Measurements from ENCODE around the gene ZNF362.

ZNF362 gene

GRCh38 chr1:33248244-33248643 lies 8.0 kb upstream of the ZNF362 start:
- H3K4me1 ChIP-seq (ENCODE audit: control insufficient read depth, low read length) = no peaks in the 10 kb centered on the region
- H3K4me2 ChIP-seq (ENCODE audit: low read length) = no peak overlapping the region
- no peak overlapping the region for H3K27ac ChIP-seq (ENCODE audit: low read depth, low read length)
- H3K4me3 ChIP-seq (ENCODE audit: low read length) = no peak overlapping the region
- peaks cover 18% of the 10 kb centered on the region; the same call in 1 of the 2 replicates for H3K27me3 ChIP-seq (ENCODE audit: control insufficient read depth, low read length)
- H3F3A ChIP-seq (ENCODE audit: control insufficient read depth, insufficient read depth) = no peaks in the 10 kb centered on the region
- no peaks in the 10 kb centered on the region for H3K36me3 ChIP-seq (ENCODE audit: control insufficient read depth, low read length)
- H3K9me2 ChIP-seq (replicated peaks; ENCODE audit: control insufficient read depth, low read length) = no peaks in the 10 kb centered on the region
- H3K9me3 ChIP-seq (ENCODE audit: control insufficient read depth, insufficient read depth, low read length) = no peaks in the 10 kb centered on the region
- no peaks in the 10 kb centered on the region for H3K79me2 ChIP-seq (ENCODE audit: control insufficient read depth, low read length)
- TF ChIP-seq CTCF (IDR thresholded peaks at IDR 0.05; ENCODE audit: low read depth, low read length, poor library complexity, severe bottlenecking) (no peak), EZH2phosphoT487 (IDR thresholded peaks at IDR 0.05; ENCODE audit: borderline replicate concordance, low read length) (no peak)
- H4K20me1 ChIP-seq (ENCODE audit: control insufficient read depth, insufficient read depth, low read depth, low read length) = no peaks in the 10 kb centered on the region

- Histone ChIP-seq H3K9me3 (ENCODE audit: control insufficient read depth, insufficient read depth, low read length) (no peaks in the 10 kb centered on the region), H3K36me3 (ENCODE audit: control insufficient read depth, low read length) (no peaks in the 10 kb centered on the region), H3K9me2 (replicated peaks; ENCODE audit: control insufficient read depth, low read length) (no peaks in the 10 kb centered on the region), H3K27me3 (ENCODE audit: control insufficient read depth, low read length) (peaks cover 18% of the 10 kb centered on the region; the same call in 1 of the 2 replicates), H4K20me1 (ENCODE audit: control insufficient read depth, insufficient read depth, low read depth, low read length) (no peaks in the 10 kb centered on the region), H3K4me2 (ENCODE audit: low read length) (no peak overlapping the region), H3K79me2 (ENCODE audit: control insufficient read depth, low read length) (no peaks in the 10 kb centered on the region), H3K4me3 (ENCODE audit: low read length) (no peak overlapping the region), H3K4me1 (ENCODE audit: control insufficient read depth, low read length) (no peaks in the 10 kb centered on the region), H3K27ac (ENCODE audit: low read depth, low read length) (no peak overlapping the region), H3F3A (ENCODE audit: control insufficient read depth, insufficient read depth) (no peaks in the 10 kb centered on the region)
- TF ChIP-seq EZH2phosphoT487 (IDR thresholded peaks at IDR 0.05; ENCODE audit: borderline replicate concordance, low read length) = no peak
- no peak for TF ChIP-seq CTCF (IDR thresholded peaks at IDR 0.05; ENCODE audit: low read depth, low read length, poor library complexity, severe bottlenecking)
Observed at GRCh38 chr1:33249422-33249821, 6.9 kb upstream of the ZNF362 start.

GRCh38 chr1:33250217-33250616 lies 6.1 kb upstream of the ZNF362 start:
- no peaks in the 10 kb centered on the region for H3K36me3 ChIP-seq (ENCODE audit: control insufficient read depth, low read length)
- TF ChIP-seq CTCF (IDR thresholded peaks at IDR 0.05; ENCODE audit: low read depth, low read length, poor library complexity, severe bottlenecking) (no peak), EZH2phosphoT487 (IDR thresholded peaks at IDR 0.05; ENCODE audit: borderline replicate concordance, low read length) (no peak)
- no peaks in the 10 kb centered on the region for H3F3A ChIP-seq (ENCODE audit: control insufficient read depth, insufficient read depth)
- H3K4me3 ChIP-seq (ENCODE audit: low read length) = no peak overlapping the region
- no peak overlapping the region for H3K4me2 ChIP-seq (ENCODE audit: low read length)
- peaks cover under 1% of the 10 kb centered on the region for H3K4me1 ChIP-seq (ENCODE audit: control insufficient read depth, low read length)
- no peaks in the 10 kb centered on the region for H3K9me2 ChIP-seq (replicated peaks; ENCODE audit: control insufficient read depth, low read length)
- no peak overlapping the region for H3K27ac ChIP-seq (ENCODE audit: low read depth, low read length)
- no peaks in the 10 kb centered on the region for H4K20me1 ChIP-seq (ENCODE audit: control insufficient read depth, insufficient read depth, low read depth, low read length)
- H3K27me3 ChIP-seq (ENCODE audit: control insufficient read depth, low read length) = peaks cover 18% of the 10 kb centered on the region; the same call in 1 of the 2 replicates
- H3K79me2 ChIP-seq (ENCODE audit: control insufficient read depth, low read length) = no peaks in the 10 kb centered on the region
- H3K9me3 ChIP-seq (ENCODE audit: control insufficient read depth, insufficient read depth, low read length) = no peaks in the 10 kb centered on the region
